K562 (cell line): ENCODE data around the gene MZB1. TPM values are rescaled to one million over a fixed set of nuclear protein-coding genes. Genes with fewer than 3 reads are reported as not detected.

Source experiments
- ARNT ChIP-seq, 2 experiments: fragments of 450-650 bp; IDR thresholded peaks; 2 replicates each; pipeline ENCODE4 v1.6.1; 2016; ENCODE audit warnings: mild to moderate bottlenecking in 1 of 2
- BMI1 ChIP-seq: fragments of 150-350 bp; IDR thresholded peaks from 2 replicates; pipeline ENCODE4 v1.6.1; 2014; ENCODE audit warnings: low read length
- BRD4 ChIP-seq: fragments of 200-600 bp; sonication (generic); IDR thresholded peaks from 2 replicates; pipeline ENCODE4 v1.6.1; 2017; ENCODE audit warnings: inconsistent platforms
- CBX8 ChIP-seq: fragments of 200-600 bp; sonication (generic); IDR thresholded peaks from 2 replicates; pipeline ENCODE4 v1.6.1; 2012; ENCODE audit warnings: borderline replicate concordance, mixed run types, low read depth, mild to moderate bottlenecking, moderate library complexity, mixed read lengths, low read length, control low read depth, inconsistent platforms; ENCODE audit not compliant: poor library complexity, severe bottlenecking; ENCODE audit errors: extremely low read depth
- CREB1 ChIP-seq, 2 experiments: sonication (generic) in 1 of 2; formaldehyde crosslinking in 1 of 2; IDR thresholded peaks; 2 replicates each; pipeline versions ENCODE4 v1.6.1 to v1.8.0; 2012 to 2022; ENCODE audit warnings: inconsistent platforms in 1 of 2, mild to moderate bottlenecking in 1 of 2, missing genetic modification reagents in 1 of 2, moderate library complexity in 1 of 2
- E2F4 ChIP-seq: sonication (generic); formaldehyde crosslinking; IDR thresholded peaks from 2 replicates; pipeline ENCODE4 v1.8.0; 2022; ENCODE audit warnings: mild to moderate bottlenecking, low read depth, missing genetic modification reagents
- EGR1 ChIP-seq: fragments of 450-650 bp; conservative IDR thresholded peaks from 2 replicates; pipeline ENCODE4 v1.6.1; 2017; ENCODE audit warnings: mild to moderate bottlenecking
- HNRNPUL1 ChIP-seq: fragments of 200-400 bp; formaldehyde crosslinking; IDR thresholded peaks from 2 replicates; pipeline ENCODE4 v1.6.1; 2017; ENCODE audit warnings: low read length
- HOXB6 ChIP-seq: fragments of 250-450 bp; sonication (Bioruptor Pico); IDR thresholded peaks from 2 replicates; pipeline ENCODE4 v1.5.1; 2022; ENCODE audit warnings: mild to moderate bottlenecking, borderline replicate concordance
- KAT2B ChIP-seq: IDR thresholded peaks from one replicate; pipeline ENCODE4 v1.6.1; 2012; ENCODE audit warnings: low read depth, mild to moderate bottlenecking, control low read depth, inconsistent platforms, low read length, moderate library complexity
- KLF13 ChIP-seq: fragments of 450-650 bp; IDR thresholded peaks from 2 replicates; pipeline ENCODE4 v1.6.1; 2016; ENCODE audit warnings: missing genetic modification characterization, low read depth, mild to moderate bottlenecking, missing compliant biosample characterization, moderate library complexity, borderline replicate concordance
- MCM3 ChIP-seq: fragments of 450-650 bp; IDR thresholded peaks from 2 replicates; pipeline ENCODE4 v1.6.1; 2016
- MYBL2 ChIP-seq, 2 experiments: fragments of 450-650 bp in 1 of 2; sonication (generic) in 1 of 2; formaldehyde crosslinking in 1 of 2; IDR thresholded peaks; 2 replicates each; pipeline versions ENCODE4 v1.6.1 to v1.8.1; 2017 to 2022; ENCODE audit warnings: borderline replicate concordance in 1 of 2, inconsistent platforms in 1 of 2, low read depth in 1 of 2, mild to moderate bottlenecking in 1 of 2, missing genetic modification reagents in 1 of 2, moderate library complexity in 1 of 2
- PHF21A ChIP-seq: fragments of 450-650 bp; IDR thresholded peaks from 2 replicates; pipeline ENCODE4 v1.6.1; 2017; ENCODE audit warnings: low read depth, borderline replicate concordance
- POLR2G ChIP-seq: fragments of 200-400 bp; formaldehyde crosslinking; IDR thresholded peaks from 2 replicates; pipeline ENCODE4 v1.6.1; 2017; ENCODE audit warnings: low read depth, mild to moderate bottlenecking, antibody characterized with exemption, low read length, moderate library complexity
- RCOR1 ChIP-seq, 2 experiments: IDR thresholded peaks; 2 replicates each; pipeline ENCODE4 v1.6.1; 2012; ENCODE audit warnings: low read depth in 2 of 2, low read length in 2 of 2, borderline replicate concordance in 1 of 2, improper control_type of control experiment in 1 of 2
- THRB ChIP-seq: fragments of 450-650 bp; formaldehyde crosslinking; conservative IDR thresholded peaks from 2 replicates; pipeline ENCODE4 v1.4.0; 2022; ENCODE audit warnings: mild to moderate bottlenecking, missing genetic modification characterization
- ZNF316 ChIP-seq: fragments of 450-650 bp; IDR thresholded peaks from 2 replicates; pipeline ENCODE4 v1.6.1; 2016
- ZNF445 ChIP-seq: fragments of 250-450 bp; sonication (Bioruptor Pico); IDR thresholded peaks from 2 replicates; pipeline ENCODE4 v1.4.0; 2020; ENCODE audit warnings: low read depth, mild to moderate bottlenecking, moderate library complexity
- polyA plus RNA-seq, 8 experiments: library from polyadenylated mRNA; depleted of rRNA in 4 of 8; stranded (reverse) in 5 of 8; unstranded in 3 of 8; fragments of >200 nt; fragmentation: Nextera tagmentation in 2 of 8; fragmentation: Illumina TruSeq in 1 of 8; extraction: Ambion mirVana in 2 of 8; extraction: Trizol in 1 of 8; gene quantifications; 2 replicates each; pipeline versions ENCODE4 v1.2.1 to v1.2.3, GENCODE V29; 2011 to 2014; ENCODE audit warnings: inconsistent platforms in 1 of 8, missing spikeins in 1 of 8
- total RNA-seq, 7 experiments: library from RNA; depleted of rRNA in 6 of 7; stranded (reverse); fragments of >200 nt in 6 of 7; fragmentation: Illumina TruSeq in 2 of 7; extraction: Trizol in 2 of 7; gene quantifications; 2 replicates each; pipeline versions ENCODE4 v1.2.1 to v1.2.3, GENCODE V29; 2011 to 2021; ENCODE audit warnings: low replicate concordance in 1 of 7
- TF ChIP-seq, protein P1 (sequence below), 2 experiments: fragments of 450-650 bp in 1 of 2; IDR thresholded peaks; 2 replicates each; pipeline ENCODE4 v1.6.1; 2011 to 2017; ENCODE audit warnings: low read depth in 2 of 2, antibody characterized with exemption in 1 of 2, borderline replicate concordance in 1 of 2, low read length in 1 of 2, mild to moderate bottlenecking in 1 of 2, mixed read lengths in 1 of 2; ENCODE audit not compliant: control insufficient read depth in 1 of 2

The MZB1 gene
- total and polyA plus RNA-seq, 9 of the 15 experiments (the other 6 are each of a cell fraction or from before 2014, with no cell fraction given): 0.13 to 0.31 TPM; not detected in 7

- TF ChIP-seq CREB1 (IDR thresholded peaks at IDR 0.05) (no peak), CREB1 (CRISPR knock-in tag; IDR thresholded peaks at IDR 0.05) (0 out of 2 replicates have a peak, but pooled peaks have one; percentile 10), ARNT (IDR thresholded peaks at IDR 0.05) (peak in 1 of 2 experiments; percentile 44; a peak in 1 of 4 replicates), POLR2G (no peak), THRB (no peak), KLF13 (no peak), MCM3 (no peak), PHF21A (no peak), EGR1 (no peak), KAT2B (no peak), BRD4 (no peak), E2F4 (CRISPR knock-in tag) (no peak), ZNF445 (CRISPR knock-in tag) (no peak), HOXB6 (no peak), MYBL2 (IDR thresholded peaks at IDR 0.05; ENCODE audit: low read depth) (no peak), MYBL2 (CRISPR knock-in tag; IDR thresholded peaks at IDR 0.05; ENCODE audit: borderline replicate concordance) (no peak), RCOR1 (IDR thresholded peaks at IDR 0.05; ENCODE audit: borderline replicate concordance in 1 of 2, low read depth in 2 of 2, low read length in 2 of 2) (no peak), BMI1 (no peak), ZNF316 (no peak), CBX8 (no peak), HNRNPUL1 (no peak)
- TF ChIP-seq, protein P1, sequence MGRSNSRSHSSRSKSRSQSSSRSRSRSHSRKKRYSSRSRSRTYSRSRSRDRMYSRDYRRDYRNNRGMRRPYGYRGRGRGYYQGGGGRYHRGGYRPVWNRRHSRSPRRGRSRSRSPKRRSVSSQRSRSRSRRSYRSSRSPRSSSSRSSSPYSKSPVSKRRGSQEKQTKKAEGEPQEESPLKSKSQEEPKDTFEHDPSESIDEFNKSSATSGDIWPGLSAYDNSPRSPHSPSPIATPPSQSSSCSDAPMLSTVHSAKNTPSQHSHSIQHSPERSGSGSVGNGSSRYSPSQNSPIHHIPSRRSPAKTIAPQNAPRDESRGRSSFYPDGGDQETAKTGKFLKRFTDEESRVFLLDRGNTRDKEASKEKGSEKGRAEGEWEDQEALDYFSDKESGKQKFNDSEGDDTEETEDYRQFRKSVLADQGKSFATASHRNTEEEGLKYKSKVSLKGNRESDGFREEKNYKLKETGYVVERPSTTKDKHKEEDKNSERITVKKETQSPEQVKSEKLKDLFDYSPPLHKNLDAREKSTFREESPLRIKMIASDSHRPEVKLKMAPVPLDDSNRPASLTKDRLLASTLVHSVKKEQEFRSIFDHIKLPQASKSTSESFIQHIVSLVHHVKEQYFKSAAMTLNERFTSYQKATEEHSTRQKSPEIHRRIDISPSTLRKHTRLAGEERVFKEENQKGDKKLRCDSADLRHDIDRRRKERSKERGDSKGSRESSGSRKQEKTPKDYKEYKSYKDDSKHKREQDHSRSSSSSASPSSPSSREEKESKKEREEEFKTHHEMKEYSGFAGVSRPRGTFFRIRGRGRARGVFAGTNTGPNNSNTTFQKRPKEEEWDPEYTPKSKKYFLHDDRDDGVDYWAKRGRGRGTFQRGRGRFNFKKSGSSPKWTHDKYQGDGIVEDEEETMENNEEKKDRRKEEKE (IDR thresholded peaks at IDR 0.05; ENCODE audit: borderline replicate concordance in 1 of 2, control insufficient read depth in 1 of 2, low read depth in 2 of 2, low read length in 1 of 2): no peak
Measured at GRCh38 chr5:139385061-139386049, 4.4 kb downstream of the MZB1 start (continued).
